SU-DHL-6 (cell line): ENCODE measurements around the gene CHP1.

Experiments
- H2AFZ ChIP-seq: fragments of 200-600 bp; sonication (generic); 2 replicates; pipeline ENCODE4 v1.6.1; 2014; ENCODE audit warnings: low read depth, mild to moderate bottlenecking, moderate library complexity, mixed read lengths, antibody characterized with exemption, low read length; ENCODE audit not compliant: severe bottlenecking
- H3F3A ChIP-seq: fragments of 200-600 bp; shearing (Covaris generic); 2 replicates; pipeline ENCODE4 v1.6.0; 2016; ENCODE audit warnings: antibody characterized with exemption, mild to moderate bottlenecking; ENCODE audit not compliant: insufficient read depth
- H3K27ac ChIP-seq: fragments of 200-600 bp; sonication (generic); 2 replicates; pipeline ENCODE4 v1.5.1; 2016; ENCODE audit warnings: low read depth, mild to moderate bottlenecking, low read length, moderate library complexity, mixed read lengths
- H3K27me3 ChIP-seq: fragments of 200-600 bp; sonication (generic), shearing (Covaris generic); 2 replicates; pipeline ENCODE4 v1.6.0; 2014; ENCODE audit warnings: mild to moderate bottlenecking, low read length
- H3K36me3 ChIP-seq: fragments of 200-600 bp; sonication (generic); 2 replicates; pipeline ENCODE4 v1.6.1; 2014; ENCODE audit warnings: mild to moderate bottlenecking, low read length, mixed read lengths
- H3K4me2 ChIP-seq: fragments of 300-600, 200-600 bp; shearing (Covaris generic), sonication (generic); 2 replicates; pipeline ENCODE4 v1.6.0; 2014; ENCODE audit warnings: low read length, low read depth, mild to moderate bottlenecking; ENCODE audit not compliant: poor library complexity, severe bottlenecking
- H3K4me3 ChIP-seq: fragments of 200-600 bp; sonication (generic); 2 replicates; pipeline ENCODE4 v1.5.1; 2014; ENCODE audit warnings: antibody characterized with exemption, low read length, mild to moderate bottlenecking, mixed read lengths; ENCODE audit not compliant: insufficient read depth, poor library complexity, severe bottlenecking
- H3K79me2 ChIP-seq: fragments of 200-600 bp; sonication (generic); 2 replicates; pipeline ENCODE4 v1.6.1; 2014; ENCODE audit warnings: mild to moderate bottlenecking, low read length, moderate library complexity; ENCODE audit not compliant: insufficient read depth
- H3K9ac ChIP-seq: fragments of 200-600 bp; sonication (generic); 2 replicates; pipeline ENCODE4 v1.7.0; 2014; ENCODE audit warnings: mild to moderate bottlenecking, low read length
- H3K9me2 ChIP-seq: fragments of 200-600 bp; sonication (generic); replicated peaks from 2 replicates; pipeline ENCODE4 v1.6.1; 2014; ENCODE audit warnings: low read length; ENCODE audit not compliant: insufficient read depth
- H3K9me3 ChIP-seq: fragments of 200-600 bp; sonication (generic); 2 replicates; pipeline ENCODE4 v1.6.1; 2014; ENCODE audit warnings: low read length, mixed read lengths; ENCODE audit not compliant: insufficient read depth
- H4K20me1 ChIP-seq: fragments of 200-600 bp; sonication (generic); 2 replicates; pipeline ENCODE4 v1.6.1; 2014; ENCODE audit warnings: low read depth, mild to moderate bottlenecking, antibody characterized with exemption, low read length, moderate library complexity, mixed read lengths
- EZH2phosphoT487 ChIP-seq: fragments of 200-600 bp; sonication (generic), shearing (Covaris generic); conservative IDR thresholded peaks from 2 replicates; pipeline ENCODE4 v1.6.1; 2018; ENCODE audit warnings: mild to moderate bottlenecking, antibody characterized with exemption, low read length, moderate library complexity, mixed read lengths
- TF ChIP-seq, protein P1 (sequence below): fragments of 200-600 bp; sonication (generic); IDR thresholded peaks from one replicate; pipeline ENCODE4 v1.5.1; 2017; ENCODE audit warnings: antibody characterized with exemption, mild to moderate bottlenecking, low read length, moderate library complexity; ENCODE audit not compliant: insufficient read depth, poor library complexity, severe bottlenecking

Gene CHP1

DNA sequence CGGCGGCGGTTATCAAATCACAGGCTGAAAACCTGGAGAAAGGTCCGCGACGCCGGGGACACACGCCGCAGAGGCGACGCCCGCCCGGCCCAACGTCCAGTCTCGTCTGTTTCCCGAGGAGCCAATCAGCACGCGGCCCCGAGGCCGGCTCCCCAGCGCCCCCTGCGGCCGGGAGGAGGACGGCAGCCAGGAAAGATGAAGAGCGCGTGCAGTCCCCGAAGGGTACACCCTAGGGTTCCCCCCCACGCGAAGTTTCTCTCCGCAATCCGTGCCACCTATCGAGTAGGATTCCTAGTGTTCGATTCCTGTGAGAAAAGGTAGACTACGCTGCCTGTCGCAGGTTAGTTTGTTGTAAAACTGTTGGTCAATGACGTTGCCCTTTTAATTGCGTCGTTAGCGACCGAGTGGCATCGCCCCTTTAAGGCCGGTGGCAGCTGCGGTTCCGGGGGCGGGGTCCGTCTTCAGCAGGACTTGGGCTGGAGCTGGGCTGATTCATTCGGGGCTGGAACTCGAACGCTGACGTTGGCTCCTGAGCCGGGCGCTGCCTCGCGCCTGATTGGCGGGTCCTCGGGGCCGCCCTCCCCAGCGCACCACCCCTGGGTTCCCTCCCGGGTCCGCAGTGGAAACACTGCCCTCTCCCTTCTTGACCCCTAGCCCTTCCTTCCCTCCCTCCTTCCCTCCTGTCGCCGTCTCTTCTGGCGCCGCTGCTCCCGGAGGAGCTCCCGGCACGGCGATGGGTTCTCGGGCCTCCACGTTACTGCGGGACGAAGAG lies at the start of gene CHP1, which contains the start of gene EXD1:
Gene CHP1, plus strand, starts transcription at position 619 of the 772 bp plus-strand sequence. Its CDS starts 115 bp downstream, at position 734.
Gene EXD1, minus strand, starts transcription at position 108 of the 772 bp plus-strand sequence. CDS start 4,182 bp downstream, outside the sequence.
- Histone ChIP-seq H3K27me3 (no peaks in the 10 kb centered on the region), H3K79me2 (peaks cover 17% of the 10 kb centered on the region), H3K9me2 (no peaks in the 10 kb centered on the region), H3K9me3 (peaks cover 6% of the 10 kb centered on the region; the same call in 1 of the 2 replicates), H3K4me2 (peak within 1 kb of the TSS; percentile 80), H3K4me3 (peak within 1 kb of the TSS; percentile 73), H4K20me1 (no peaks in the 10 kb centered on the region), H2AFZ (peak within 1 kb of the TSS; percentile 78), H3K36me3 (no peaks in the 10 kb centered on the region; the same call in 1 of the 2 replicates), H3F3A (peaks cover 5% of the 10 kb centered on the region; the same call in 1 of the 2 replicates), H3K27ac (no peak within 1 kb of the TSS; the same call in 1 of the 2 replicates), H3K9ac (peak within 1 kb of the TSS; percentile 64)
- no peak for TF ChIP-seq EZH2phosphoT487
- TF ChIP-seq, protein P1, sequence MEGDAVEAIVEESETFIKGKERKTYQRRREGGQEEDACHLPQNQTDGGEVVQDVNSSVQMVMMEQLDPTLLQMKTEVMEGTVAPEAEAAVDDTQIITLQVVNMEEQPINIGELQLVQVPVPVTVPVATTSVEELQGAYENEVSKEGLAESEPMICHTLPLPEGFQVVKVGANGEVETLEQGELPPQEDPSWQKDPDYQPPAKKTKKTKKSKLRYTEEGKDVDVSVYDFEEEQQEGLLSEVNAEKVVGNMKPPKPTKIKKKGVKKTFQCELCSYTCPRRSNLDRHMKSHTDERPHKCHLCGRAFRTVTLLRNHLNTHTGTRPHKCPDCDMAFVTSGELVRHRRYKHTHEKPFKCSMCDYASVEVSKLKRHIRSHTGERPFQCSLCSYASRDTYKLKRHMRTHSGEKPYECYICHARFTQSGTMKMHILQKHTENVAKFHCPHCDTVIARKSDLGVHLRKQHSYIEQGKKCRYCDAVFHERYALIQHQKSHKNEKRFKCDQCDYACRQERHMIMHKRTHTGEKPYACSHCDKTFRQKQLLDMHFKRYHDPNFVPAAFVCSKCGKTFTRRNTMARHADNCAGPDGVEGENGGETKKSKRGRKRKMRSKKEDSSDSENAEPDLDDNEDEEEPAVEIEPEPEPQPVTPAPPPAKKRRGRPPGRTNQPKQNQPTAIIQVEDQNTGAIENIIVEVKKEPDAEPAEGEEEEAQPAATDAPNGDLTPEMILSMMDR, result peak; percentile 70

GRCh38 chr15:41182266-41182665 lies 48.8 kb upstream of the CHP1 start:
- Histone ChIP-seq H3K27ac (no peak overlapping the region), H3K4me2 (no peak overlapping the region), H3K9me3 (no peaks in the 10 kb centered on the region), H3F3A (no peaks in the 10 kb centered on the region), H4K20me1 (no peaks in the 10 kb centered on the region), H3K36me3 (no peaks in the 10 kb centered on the region), H3K9me2 (no peaks in the 10 kb centered on the region), H2AFZ (no peak overlapping the region), H3K79me2 (no peaks in the 10 kb centered on the region), H3K4me3 (no peak overlapping the region), H3K9ac (no peak overlapping the region), H3K27me3 (no peaks in the 10 kb centered on the region)
- no peak for TF ChIP-seq EZH2phosphoT487
- TF ChIP-seq, protein P1, result no peak

DNA sequence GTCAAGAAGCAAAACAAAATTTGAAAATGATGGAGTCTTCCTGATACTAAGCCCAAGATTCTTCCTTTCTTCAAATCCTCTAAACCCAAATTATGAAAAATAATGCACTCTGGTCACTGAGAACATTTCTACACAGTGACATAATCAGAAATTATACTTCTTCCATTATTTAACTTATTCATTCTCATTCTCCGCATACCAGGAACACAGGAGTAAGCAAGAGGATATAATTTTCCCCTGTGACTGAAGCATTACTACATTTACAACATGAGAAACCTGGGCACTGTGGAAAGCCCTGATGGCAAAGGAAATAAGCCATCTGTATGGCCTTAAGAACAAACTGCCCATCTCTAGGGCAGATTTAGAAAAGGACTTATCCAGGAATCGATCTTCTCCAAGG lies 47.5 kb upstream of the CHP1 start:
- no peaks in the 10 kb centered on the region for H3K9me3 ChIP-seq
- H4K20me1 ChIP-seq, result no peaks in the 10 kb centered on the region
- no peak overlapping the region for H3K4me2 ChIP-seq
- no peaks in the 10 kb centered on the region for H3K27me3 ChIP-seq
- no peaks in the 10 kb centered on the region for H3K79me2 ChIP-seq
- no peaks in the 10 kb centered on the region for H3F3A ChIP-seq
- no peak overlapping the region for H3K27ac ChIP-seq
- TF ChIP-seq, protein P1, result no peak
- TF ChIP-seq EZH2phosphoT487, result no peak
- no peaks in the 10 kb centered on the region for H3K36me3 ChIP-seq
- H2AFZ ChIP-seq, result no peak overlapping the region
- H3K9me2 ChIP-seq, result no peaks in the 10 kb centered on the region
- H3K9ac ChIP-seq, result no peak overlapping the region
- H3K4me3 ChIP-seq, result no peak overlapping the region
